GM18951 (cell line): ENCODE results near the gene SPEF2.

Experiments used
- POLR2A ChIP-seq: IDR thresholded peaks from 4 replicates; pipeline ENCODE4 v1.6.1; 2011; ENCODE audit warnings: mild to moderate bottlenecking; ENCODE audit not compliant: insufficient read length, insufficient read depth; ENCODE audit errors: extremely low read depth
- in situ Hi-C: fragments of 300-500 bp; cut with MboI; formaldehyde crosslinking; loops from one replicate; pipeline ENCODE4 v1.12.0; 2022; ENCODE audit warnings: low sequenced_read_pairs, mixed read lengths, inconsistent platforms; ENCODE audit not compliant: unreplicated experiment

Gene SPEF2

DNA sequence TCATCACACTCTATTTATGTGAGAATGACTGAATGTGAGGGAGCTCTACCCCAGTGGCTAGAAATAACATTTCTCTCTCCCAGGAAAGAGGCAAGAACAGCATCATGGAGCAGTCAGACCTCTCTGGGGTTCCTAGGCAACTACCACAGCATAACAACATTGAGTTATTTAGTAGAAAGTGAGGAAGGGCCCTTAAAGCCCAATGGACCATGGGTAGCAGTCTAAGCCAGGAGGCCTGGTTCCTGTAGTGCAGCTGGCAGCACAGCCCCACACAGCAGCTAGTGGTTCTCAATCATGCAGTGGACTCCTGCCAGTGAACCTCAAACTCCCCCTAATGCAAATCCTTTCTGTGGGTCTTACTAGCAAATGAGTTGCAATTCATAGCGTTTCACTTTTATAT, 55.3 kb downstream of the SPEF2 start:
- no peak for TF ChIP-seq POLR2A

DNA sequence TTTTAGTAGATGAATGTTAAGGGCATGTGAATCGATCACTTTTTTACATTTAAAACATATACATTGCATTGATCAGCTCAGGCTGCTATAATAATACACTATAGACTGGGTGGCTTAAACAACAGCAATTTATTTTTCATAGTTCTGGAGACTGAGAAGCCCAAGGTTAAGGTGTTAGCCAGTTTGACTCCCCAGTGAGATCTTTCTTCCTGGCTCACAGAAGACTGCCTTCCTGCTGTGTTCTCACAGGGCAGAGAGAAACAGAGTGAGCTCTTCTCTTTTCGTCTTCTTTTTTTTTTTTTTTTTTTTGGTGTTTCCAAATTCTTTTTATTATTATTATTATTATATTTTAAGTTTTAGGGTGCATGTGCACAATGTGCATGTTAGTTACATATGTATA, 56.4 kb downstream of the SPEF2 start:
- in situ Hi-C loops: no loop called here
- no peak for TF ChIP-seq POLR2A

More for the DNA sequence above, 55.3 kb downstream of the SPEF2 start:
- in situ Hi-C loops: no loop called here

DNA sequence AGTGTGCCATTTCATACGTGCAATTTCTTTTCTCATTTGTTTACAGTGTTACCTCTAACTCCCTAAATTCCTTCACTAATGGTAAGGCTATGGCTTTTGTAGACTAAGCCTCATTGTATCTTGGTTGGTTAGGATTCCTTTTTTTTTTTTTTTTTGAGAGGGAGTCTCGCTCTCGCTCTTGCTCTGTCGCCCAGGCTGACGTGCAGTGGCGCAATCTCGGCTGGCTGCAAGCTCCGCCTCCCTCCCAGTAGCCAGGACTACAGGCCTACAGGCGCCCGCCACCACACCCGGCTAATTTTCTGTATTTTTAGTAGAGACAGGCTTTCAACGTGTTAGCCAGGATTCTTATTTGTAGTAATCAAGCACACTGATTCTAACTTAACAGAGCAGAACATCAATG, 57.7 kb downstream of the SPEF2 start:
- no peak for TF ChIP-seq POLR2A
- in situ Hi-C loops: no loop called here

DNA sequence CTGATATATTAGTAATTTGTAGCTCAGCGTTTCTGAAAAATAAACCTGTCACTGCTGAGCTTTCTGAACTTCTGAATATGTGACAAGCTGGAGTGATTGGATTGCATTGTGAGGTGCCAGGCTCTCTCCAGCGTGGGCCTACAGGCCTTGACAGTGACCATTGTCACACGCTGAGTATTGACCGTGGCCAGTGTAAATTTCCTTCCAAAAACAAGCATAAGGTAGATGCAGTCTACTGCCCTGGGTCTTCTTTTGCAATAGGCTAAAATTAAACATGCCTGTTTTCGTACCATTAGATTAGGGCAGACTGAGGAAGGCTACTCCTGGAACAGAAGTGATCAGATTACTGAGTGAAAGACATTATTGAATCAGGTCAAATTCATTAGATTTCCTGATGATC, 60.2 kb downstream of the SPEF2 start:
- in situ Hi-C loops: no loop called here
- TF ChIP-seq POLR2A: no peak

DNA sequence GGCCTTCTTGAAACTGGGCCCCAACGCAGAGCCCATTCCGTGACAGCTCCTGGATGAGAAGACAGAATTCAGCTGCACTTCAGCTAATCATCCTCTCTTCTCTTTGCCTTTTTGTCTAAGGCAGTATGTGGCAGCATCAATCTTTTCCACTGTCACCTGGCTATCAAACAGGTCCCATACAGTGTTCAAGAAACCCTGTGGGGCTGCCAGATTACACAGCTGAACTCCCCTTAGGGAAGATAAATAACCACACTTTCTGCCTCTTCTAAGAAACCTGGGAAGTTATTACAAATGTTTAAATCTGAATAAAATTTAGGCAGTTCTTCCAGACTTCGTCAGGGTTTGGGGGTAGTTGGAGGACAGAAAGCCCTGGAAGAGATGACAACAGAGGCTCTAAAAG, 61.0 kb downstream of the SPEF2 start:
- in situ Hi-C loops: no loop called here

DNA sequence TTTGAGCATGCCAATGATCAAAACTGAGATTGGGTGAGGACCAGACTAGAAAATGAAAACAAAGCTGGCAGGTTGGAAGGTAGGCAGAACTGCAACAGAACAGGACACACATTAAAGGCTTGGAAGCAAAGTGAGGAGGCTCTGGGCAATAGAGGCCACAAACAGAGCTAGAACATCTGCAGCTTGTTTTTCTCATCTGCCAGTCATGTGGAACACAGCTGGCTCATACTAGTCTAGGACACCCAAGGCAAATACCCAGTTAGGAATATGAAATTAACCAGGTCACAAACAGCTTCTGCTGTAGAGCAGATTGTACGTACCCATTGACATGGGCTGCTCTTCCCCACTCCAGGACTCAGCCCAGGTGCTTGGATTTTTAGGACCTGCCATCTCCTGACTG, 61.7 kb downstream of the SPEF2 start:
- TF ChIP-seq POLR2A: no peak
- in situ Hi-C loops: no loop called here

More for the DNA sequence above, 61.0 kb downstream of the SPEF2 start:
- no peak for TF ChIP-seq POLR2A

DNA sequence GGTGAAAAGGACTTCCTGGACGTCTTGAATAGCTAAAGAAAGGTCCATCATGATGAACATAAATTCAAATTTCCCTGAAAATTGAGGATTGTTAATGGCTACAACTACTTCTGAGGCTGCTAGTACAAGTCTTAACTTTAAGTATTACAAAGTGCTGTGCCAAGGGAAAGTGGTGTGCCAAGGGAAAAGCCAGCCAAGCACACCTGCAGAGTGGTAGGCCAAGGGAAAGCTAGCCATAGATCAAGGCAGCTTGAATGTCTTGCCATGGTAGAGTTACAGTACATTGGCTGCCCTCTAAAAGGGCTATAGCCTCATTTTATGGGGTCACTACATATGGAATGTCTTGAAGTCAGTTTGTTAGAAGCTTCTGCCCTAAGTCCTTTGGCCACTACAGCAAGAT, 64.2 kb downstream of the SPEF2 start:
- in situ Hi-C loops: no loop called here
- no peak for TF ChIP-seq POLR2A

DNA sequence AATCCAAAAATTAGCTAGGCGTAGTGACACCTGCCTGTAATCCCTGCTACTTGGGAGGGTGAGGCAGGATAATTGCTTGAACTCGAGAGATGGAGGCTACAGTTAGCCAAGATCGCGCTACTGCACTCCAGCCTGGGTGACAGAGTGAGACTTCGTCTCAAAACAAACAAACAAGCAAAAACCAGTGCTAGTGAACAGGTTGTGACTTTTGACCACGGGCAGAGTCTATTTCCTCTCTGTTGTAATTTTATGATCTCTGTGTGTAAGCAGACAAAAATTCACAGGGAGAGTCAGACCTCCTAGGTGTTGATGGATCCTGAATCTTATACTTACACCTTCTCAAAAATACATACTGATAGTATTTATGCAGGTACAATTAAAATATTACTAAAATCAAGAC, 65.8 kb downstream of the SPEF2 start:
- in situ Hi-C loops: no loop called here
- TF ChIP-seq POLR2A: no peak

DNA sequence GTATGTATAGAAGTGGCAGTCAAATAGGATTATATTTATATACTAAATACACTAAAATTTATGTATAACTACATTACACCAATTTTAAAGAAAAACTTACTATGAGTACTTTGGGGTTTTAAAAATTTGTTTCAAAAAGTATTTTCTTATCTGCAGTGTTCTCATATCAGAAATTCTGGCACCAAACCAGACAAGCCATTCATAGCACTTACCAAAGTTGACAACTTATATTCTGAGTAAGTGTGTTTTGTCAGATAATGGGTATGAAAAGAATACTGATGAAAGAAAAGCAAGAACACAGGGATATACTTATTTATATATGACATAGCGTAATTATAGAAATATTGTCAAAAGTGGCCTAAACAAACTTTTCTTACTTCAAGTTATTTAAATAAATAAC, 67.5 kb downstream of the SPEF2 start:
- in situ Hi-C loops: no loop called here

DNA sequence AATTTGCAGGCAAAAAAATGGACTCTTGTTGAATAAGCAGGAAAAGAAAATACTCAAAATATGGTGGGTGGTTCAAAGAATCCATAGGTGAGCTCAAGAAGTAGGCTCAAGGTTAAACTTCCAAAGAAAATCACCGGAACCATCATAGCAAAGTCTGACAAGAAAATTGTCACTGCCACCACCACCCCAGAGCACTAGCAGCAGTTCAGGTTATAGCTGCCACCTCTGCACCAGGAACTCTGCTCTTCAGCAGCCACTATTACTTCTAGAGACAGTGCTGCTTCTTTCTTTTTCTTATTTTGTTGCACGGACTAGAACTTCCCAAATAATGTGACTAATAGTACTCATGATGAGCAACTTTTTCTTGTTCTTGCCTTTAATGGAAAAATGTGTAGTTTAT, 70.3 kb downstream of the SPEF2 start:
- TF ChIP-seq POLR2A: no peak
- in situ Hi-C loops: no loop called here

More for the DNA sequence above, 67.5 kb downstream of the SPEF2 start:
- TF ChIP-seq POLR2A: no peak

DNA sequence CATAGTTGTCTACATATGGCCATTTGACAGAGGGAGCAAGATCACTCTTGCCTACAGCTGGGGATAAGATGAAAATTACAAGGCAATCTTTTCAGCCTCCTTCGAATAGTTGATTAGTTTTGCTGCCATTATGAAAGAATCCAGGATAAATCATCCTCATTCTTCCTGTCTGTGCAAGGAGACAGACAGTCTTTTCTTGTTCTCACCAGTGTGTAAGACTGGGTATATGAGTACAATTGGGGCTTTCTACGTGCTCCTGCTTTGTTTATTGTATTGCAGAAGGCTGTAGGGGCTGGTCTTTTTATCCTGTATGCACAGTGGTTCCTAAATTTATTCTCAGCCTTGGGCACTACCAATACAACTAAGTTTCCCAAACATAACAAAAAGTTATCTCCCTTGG, 76.8 kb downstream of the SPEF2 start:
- in situ Hi-C loops: no loop called here
- no peak for TF ChIP-seq POLR2A

DNA sequence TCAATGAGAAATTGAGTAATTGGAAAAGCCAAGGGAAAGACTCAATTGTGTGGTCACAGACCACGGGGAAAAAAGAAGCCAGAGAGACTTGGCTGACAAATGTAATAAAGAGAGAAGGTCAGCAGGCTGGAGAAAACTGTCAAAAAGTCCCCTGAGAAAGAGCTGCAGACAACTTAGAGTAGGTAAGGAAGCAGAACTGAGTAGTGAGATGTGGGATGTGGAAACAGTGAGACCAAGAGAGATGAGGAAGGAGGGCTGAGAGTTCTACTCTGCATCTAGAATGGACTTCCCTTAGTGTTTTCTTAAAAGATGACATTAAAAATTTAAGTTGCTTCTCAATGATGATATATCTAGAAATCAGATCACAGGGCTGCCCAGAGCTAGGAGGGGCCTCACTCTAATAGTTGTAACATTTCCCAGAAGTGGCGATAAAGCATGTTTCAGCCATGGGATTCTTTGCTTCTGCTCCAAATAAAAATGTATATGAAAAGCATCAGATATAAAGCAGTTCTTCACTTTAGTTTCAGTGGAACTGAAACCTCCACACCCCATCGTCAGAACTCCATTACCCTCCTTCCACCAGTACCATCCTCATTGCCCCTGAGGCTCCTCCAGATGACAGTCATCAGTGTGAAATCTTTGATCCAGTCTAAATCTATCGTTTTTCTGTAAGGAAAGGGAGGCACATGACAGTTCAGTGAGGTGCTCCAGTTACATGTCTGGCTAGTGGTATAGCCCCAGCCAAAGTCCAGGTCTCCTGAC, 80.6 kb downstream of the SPEF2 start:
- in situ Hi-C loops: no loop called here
- TF ChIP-seq POLR2A: no peak

DNA sequence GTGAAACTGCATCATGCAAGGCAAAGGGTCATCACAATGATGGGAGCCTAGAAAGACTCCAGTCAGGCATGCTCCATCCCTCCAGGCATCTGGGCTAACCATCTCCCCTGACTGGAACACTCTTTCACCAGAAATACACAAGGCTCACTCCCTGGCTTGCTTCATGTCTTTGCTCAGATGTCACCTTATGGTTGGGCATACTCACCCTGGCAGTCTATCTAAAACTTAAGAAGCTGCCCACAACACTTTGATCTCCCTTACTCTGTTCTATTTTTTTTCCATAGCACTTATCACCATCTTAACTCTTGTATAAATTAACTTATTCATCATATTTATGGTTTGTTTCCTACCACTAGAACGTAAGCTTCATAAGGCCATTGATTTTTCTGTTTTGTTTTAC, 90.0 kb downstream of the SPEF2 start:
- TF ChIP-seq POLR2A: no peak
- in situ Hi-C loops: no loop called here

DNA sequence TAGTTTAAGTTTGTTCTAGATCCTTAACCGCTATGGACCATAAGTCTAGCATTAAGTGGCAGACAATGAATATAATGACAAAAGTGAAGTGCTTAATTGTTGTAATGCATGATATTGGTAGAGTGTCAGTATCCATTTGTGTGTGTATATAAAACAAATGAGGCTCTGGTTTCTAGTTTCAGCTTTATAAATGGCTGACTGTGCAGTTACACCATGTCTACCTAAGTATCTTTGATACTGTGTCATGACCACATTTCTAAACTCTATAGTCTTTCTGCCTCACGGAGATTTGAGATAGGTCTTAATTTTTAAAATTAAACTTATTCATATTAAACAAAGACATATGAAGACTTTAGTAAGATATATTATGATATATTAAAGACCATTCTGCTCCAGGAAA, 92.0 kb downstream of the SPEF2 start:
- in situ Hi-C loops: no loop called here
- no peak for TF ChIP-seq POLR2A

DNA sequence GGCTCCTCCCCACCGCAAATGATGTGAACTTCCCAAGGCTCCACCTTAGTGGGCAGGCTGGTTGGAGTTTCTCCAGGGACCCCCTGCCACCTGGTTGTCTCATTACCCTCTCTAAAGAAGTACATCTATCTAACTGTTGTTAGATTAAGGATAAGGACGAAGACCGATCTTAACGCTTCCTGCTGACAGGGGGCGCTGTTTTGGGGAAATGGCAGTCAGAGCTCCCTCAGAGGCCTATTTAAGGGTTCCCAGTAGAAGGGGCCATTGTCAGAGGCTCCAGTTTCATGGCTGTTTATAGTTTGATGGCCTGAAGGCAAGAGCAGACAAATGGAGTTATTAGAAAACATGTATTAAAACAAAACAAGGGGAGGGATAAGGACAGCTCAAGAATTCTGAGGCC, 100.1 kb downstream of the SPEF2 start:
- no peak for TF ChIP-seq POLR2A
- in situ Hi-C loops: no loop called here
